LNCaP clone FGC (cell line): ENCODE data around the gene GAB4.

Experiments
- DNase-seq: peaks from one replicate; pipeline ENCODE4 v3.0.0-alpha.2; 2011; ENCODE audit warnings: low read depth
- H3K4me3 ChIP-seq: 2 replicates; pipeline ENCODE4 v1.5.1; 2011; ENCODE audit warnings: mild to moderate bottlenecking, low read depth, low read length, control low read depth
- CTCF ChIP-seq: IDR thresholded peaks from 2 replicates; pipeline ENCODE4 v1.5.1; 2012; ENCODE audit warnings: mild to moderate bottlenecking; ENCODE audit not compliant: control insufficient read depth, insufficient read depth; ENCODE audit errors: extremely low read depth

GAB4 gene

GRCh38 chr22:16960220-16960883 is 47.7 kb downstream of the GAB4 start:
- H3K4me3 ChIP-seq: no peak overlapping the region
- TF ChIP-seq CTCF: no peak
- no peak for DNase-seq

- no peak for DNase-seq
- H3K4me3 ChIP-seq: no peak overlapping the region
- TF ChIP-seq CTCF: no peak
Measured at GRCh38 chr22:16959345-16959930, 48.6 kb downstream of the GAB4 start.

GRCh38 chr22:16958475-16958874 is 49.5 kb downstream of the GAB4 start:
- TF ChIP-seq CTCF: no peak
- DNase-seq: no peak
- no peak overlapping the region for H3K4me3 ChIP-seq

- H3K4me3 ChIP-seq: no peak overlapping the region
- no peak for TF ChIP-seq CTCF
- no peak for DNase-seq
Measured at GRCh38 chr22:16957781-16958180, 50.2 kb downstream of the GAB4 start.

- no peak overlapping the region for H3K4me3 ChIP-seq
- no peak for TF ChIP-seq CTCF
- DNase-seq: no peak
Measured at GRCh38 chr22:16956290-16956689, 51.7 kb downstream of the GAB4 start.

- H3K4me3 ChIP-seq: no peak overlapping the region
- no peak for DNase-seq
- TF ChIP-seq CTCF: no peak
Measured at GRCh38 chr22:16955678-16956210, 52.3 kb downstream of the GAB4 start.
